HEK293 (cell line): ENCODE results near the gene MYO5B.

Experiments
- CTCF ChIA-PET: fragments of 350-600 bp; formaldehyde crosslinking; extraction: SDS; loops from one replicate; lab custom pipeline; 2021; ENCODE audit warnings: antibody characterized with exemption; lab: Yijun Ruan, JAX
- POLR2A ChIA-PET: fragments of 300-600 bp; formaldehyde crosslinking; extraction: SDS; loops from one replicate; lab custom pipeline; 2020; ENCODE audit warnings: antibody characterized with exemption, inconsistent platforms; lab: Yijun Ruan, JAX
- H3K27ac ChIP-seq: fragments of 200-500 bp; sonication (Bioruptor generic); 2 replicates; pipeline ENCODE4 v1.5.1; 2014; ENCODE audit warnings: low read depth, low read length, control low read depth, inconsistent platforms; ENCODE audit errors: extremely low read depth
- H3K36me3 ChIP-seq, 2 experiments: fragments of 200-500 bp in 1 of 2; sonication (Bioruptor generic) in 1 of 2; 1 replicate in 1 of 2; 2 replicates in 1 of 2; pipeline ENCODE4 v1.5.1; 2014 to 2017; ENCODE audit warnings: inconsistent platforms in 2 of 2, low read length in 2 of 2; ENCODE audit not compliant: control insufficient read depth in 2 of 2, insufficient read depth in 1 of 2
- H3K4me1 ChIP-seq: fragments of 200-500 bp; sonication (Bioruptor generic); 2 replicates; pipeline ENCODE4 v1.5.1; 2014; ENCODE audit warnings: mild to moderate bottlenecking, low read length, inconsistent platforms; ENCODE audit not compliant: control insufficient read depth, insufficient read depth
- H3K4me3 ChIP-seq: 2 replicates; pipeline ENCODE4 v1.5.1; 2011; ENCODE audit warnings: low read depth, mild to moderate bottlenecking, control low read depth, low read length, moderate library complexity
- H3K9me3 ChIP-seq: fragments of 200-500 bp; sonication (Bioruptor generic); 2 replicates; pipeline ENCODE4 v1.5.1; 2014; ENCODE audit warnings: low read depth, low read length, inconsistent platforms; ENCODE audit not compliant: control insufficient read depth, insufficient read depth
- BCL11A ChIP-seq: fragments of 450-650 bp; formaldehyde crosslinking; IDR thresholded peaks from 2 replicates; pipeline ENCODE4 v1.5.1; 2016; ENCODE audit warnings: low read depth, missing biosample characterization, missing genetic modification characterization
- EGR2 ChIP-seq: fragments of 450-650 bp; formaldehyde crosslinking; IDR thresholded peaks from 2 replicates; pipeline ENCODE4 v1.5.1; 2016; ENCODE audit warnings: low read depth, missing biosample characterization, missing genetic modification characterization
- MYNN ChIP-seq: fragments of 450-650 bp; formaldehyde crosslinking; IDR thresholded peaks from 2 replicates; pipeline ENCODE4 v1.5.1; 2016; ENCODE audit warnings: missing biosample characterization, missing genetic modification characterization, borderline replicate concordance
- SCRT2 ChIP-seq: fragments of 450-650 bp; formaldehyde crosslinking; IDR thresholded peaks from 2 replicates; pipeline ENCODE4 v1.5.1; 2016; ENCODE audit warnings: missing biosample characterization, missing genetic modification characterization
- TRIM28 ChIP-seq: IDR thresholded peaks from 2 replicates; pipeline ENCODE4 v1.6.1; 2011; ENCODE audit warnings: low read length, control low read depth, borderline replicate concordance
- ZFHX2 ChIP-seq: fragments of 450-650 bp; formaldehyde crosslinking; conservative IDR thresholded peaks from 2 replicates; pipeline ENCODE4 v1.5.1; 2016; ENCODE audit warnings: missing biosample characterization, missing genetic modification characterization
- ZFP37 ChIP-seq: fragments of 450-650 bp; formaldehyde crosslinking; IDR thresholded peaks from 2 replicates; pipeline ENCODE4 v1.5.1; 2016; ENCODE audit warnings: missing biosample characterization, missing genetic modification characterization
- ZFP69B ChIP-seq: fragments of 450-650 bp; formaldehyde crosslinking; IDR thresholded peaks from 2 replicates; pipeline ENCODE4 v1.5.1; 2016; ENCODE audit warnings: missing biosample characterization, missing genetic modification characterization
- ZNF133 ChIP-seq: fragments of 450-650 bp; formaldehyde crosslinking; IDR thresholded peaks from 2 replicates; pipeline ENCODE4 v1.5.1; 2016; ENCODE audit warnings: missing biosample characterization, missing genetic modification characterization
- ZNF175 ChIP-seq: fragments of 450-650 bp; formaldehyde crosslinking; IDR thresholded peaks from 2 replicates; pipeline ENCODE4 v1.5.1; 2016; ENCODE audit warnings: missing biosample characterization, missing genetic modification characterization
- ZNF202 ChIP-seq: fragments of 450-650 bp; formaldehyde crosslinking; IDR thresholded peaks from 2 replicates; pipeline ENCODE4 v1.5.1; 2016; ENCODE audit warnings: missing biosample characterization, missing genetic modification characterization, borderline replicate concordance
- ZNF239 ChIP-seq: fragments of 450-650 bp; formaldehyde crosslinking; IDR thresholded peaks from 2 replicates; pipeline ENCODE4 v1.5.1; 2016; ENCODE audit warnings: missing biosample characterization, missing genetic modification characterization
- ZNF350 ChIP-seq: fragments of 450-650 bp; formaldehyde crosslinking; IDR thresholded peaks from 2 replicates; pipeline ENCODE4 v1.5.0; 2017; ENCODE audit warnings: missing biosample characterization, mild to moderate bottlenecking, missing genetic modification characterization
- ZNF416 ChIP-seq: fragments of 450-650 bp; formaldehyde crosslinking; IDR thresholded peaks from 2 replicates; pipeline ENCODE4 v1.5.1; 2016; ENCODE audit warnings: missing biosample characterization, missing genetic modification characterization
- ZNF473 ChIP-seq: fragments of 450-650 bp; formaldehyde crosslinking; IDR thresholded peaks from 2 replicates; pipeline ENCODE4 v1.5.1; 2017; ENCODE audit warnings: missing biosample characterization, missing genetic modification characterization
- ZNF549 ChIP-seq: fragments of 450-650 bp; IDR thresholded peaks from 2 replicates; pipeline ENCODE4 v1.5.1; 2018; ENCODE audit warnings: missing biosample characterization, missing genetic modification characterization, mild to moderate bottlenecking, inconsistent platforms, moderate library complexity
- ZNF558 ChIP-seq: fragments of 450-650 bp; formaldehyde crosslinking; IDR thresholded peaks from 2 replicates; pipeline ENCODE4 v1.5.1; 2016; ENCODE audit warnings: missing biosample characterization, missing genetic modification characterization
- ZNF843 ChIP-seq: fragments of 450-650 bp; formaldehyde crosslinking; IDR thresholded peaks from 2 replicates; pipeline ENCODE4 v1.5.1; 2016; ENCODE audit warnings: missing biosample characterization, missing genetic modification characterization
- ZSCAN16 ChIP-seq: fragments of 450-650 bp; formaldehyde crosslinking; IDR thresholded peaks from 2 replicates; pipeline ENCODE4 v1.5.1; 2016; ENCODE audit warnings: missing biosample characterization, missing genetic modification characterization
- TF ChIP-seq, protein P1 (sequence below): fragments of 450-650 bp; formaldehyde crosslinking; IDR thresholded peaks from 2 replicates; pipeline ENCODE4 v1.5.1; 2016; ENCODE audit warnings: missing biosample characterization, missing genetic modification characterization, borderline replicate concordance
- TF ChIP-seq, protein P2 (sequence below): fragments of 450-650 bp; IDR thresholded peaks from 2 replicates; pipeline ENCODE4 v1.5.1; 2018; ENCODE audit warnings: missing biosample characterization, mild to moderate bottlenecking, missing genetic modification characterization
- TF ChIP-seq, protein P3 (sequence below): fragments of 450-650 bp; formaldehyde crosslinking; IDR thresholded peaks from 2 replicates; pipeline ENCODE4 v1.5.1; 2016; ENCODE audit warnings: missing biosample characterization, missing genetic modification characterization
- TF ChIP-seq, protein P4 (sequence below): fragments of 450-650 bp; formaldehyde crosslinking; IDR thresholded peaks from 2 replicates; pipeline ENCODE4 v1.5.1; 2016; ENCODE audit warnings: missing biosample characterization, missing genetic modification characterization

Gene MYO5B

DNA sequence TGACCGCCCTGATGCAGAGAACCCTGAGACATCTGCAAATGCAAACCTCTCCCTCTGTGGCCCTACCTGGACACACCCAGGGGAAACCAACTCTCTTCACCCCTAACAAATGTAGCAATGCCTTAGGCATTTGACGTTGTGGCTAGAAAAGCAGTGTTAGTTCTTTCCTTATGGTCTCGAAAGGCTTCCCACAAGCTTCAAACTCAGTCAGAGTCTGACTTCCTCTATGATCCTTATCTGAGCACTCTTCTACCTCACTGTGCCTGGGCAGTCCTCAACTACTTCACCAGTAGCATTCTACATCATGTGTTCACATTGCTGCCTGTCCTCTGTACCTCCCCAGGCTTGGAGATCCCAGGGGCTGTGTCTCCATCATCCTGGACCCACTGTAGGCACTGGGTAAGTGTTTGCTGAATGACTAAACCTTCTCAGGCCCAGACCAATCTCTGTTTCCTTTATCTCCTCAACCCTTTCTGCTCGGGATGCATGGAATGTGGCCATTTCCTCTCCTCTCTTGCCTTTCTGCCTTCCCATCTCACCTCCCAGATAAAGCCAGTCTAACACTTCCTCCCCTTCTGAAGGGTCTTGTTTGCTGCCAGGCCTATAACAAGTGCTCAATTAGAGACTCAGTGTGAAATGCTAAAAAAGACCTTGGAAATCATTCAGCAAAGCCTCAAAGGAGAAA is 289.9 kb downstream of the MYO5B start:
- TF ChIP-seq ZNF239 (tag by site-specific recombination) (no peak), ZNF175 (tag by site-specific recombination) (no peak), ZNF843 (tag by site-specific recombination) (no peak), BCL11A (no peak), EGR2 (tag by site-specific recombination) (no peak), ZSCAN16 (tag by site-specific recombination) (no peak)
- TF ChIP-seq, protein P1, sequence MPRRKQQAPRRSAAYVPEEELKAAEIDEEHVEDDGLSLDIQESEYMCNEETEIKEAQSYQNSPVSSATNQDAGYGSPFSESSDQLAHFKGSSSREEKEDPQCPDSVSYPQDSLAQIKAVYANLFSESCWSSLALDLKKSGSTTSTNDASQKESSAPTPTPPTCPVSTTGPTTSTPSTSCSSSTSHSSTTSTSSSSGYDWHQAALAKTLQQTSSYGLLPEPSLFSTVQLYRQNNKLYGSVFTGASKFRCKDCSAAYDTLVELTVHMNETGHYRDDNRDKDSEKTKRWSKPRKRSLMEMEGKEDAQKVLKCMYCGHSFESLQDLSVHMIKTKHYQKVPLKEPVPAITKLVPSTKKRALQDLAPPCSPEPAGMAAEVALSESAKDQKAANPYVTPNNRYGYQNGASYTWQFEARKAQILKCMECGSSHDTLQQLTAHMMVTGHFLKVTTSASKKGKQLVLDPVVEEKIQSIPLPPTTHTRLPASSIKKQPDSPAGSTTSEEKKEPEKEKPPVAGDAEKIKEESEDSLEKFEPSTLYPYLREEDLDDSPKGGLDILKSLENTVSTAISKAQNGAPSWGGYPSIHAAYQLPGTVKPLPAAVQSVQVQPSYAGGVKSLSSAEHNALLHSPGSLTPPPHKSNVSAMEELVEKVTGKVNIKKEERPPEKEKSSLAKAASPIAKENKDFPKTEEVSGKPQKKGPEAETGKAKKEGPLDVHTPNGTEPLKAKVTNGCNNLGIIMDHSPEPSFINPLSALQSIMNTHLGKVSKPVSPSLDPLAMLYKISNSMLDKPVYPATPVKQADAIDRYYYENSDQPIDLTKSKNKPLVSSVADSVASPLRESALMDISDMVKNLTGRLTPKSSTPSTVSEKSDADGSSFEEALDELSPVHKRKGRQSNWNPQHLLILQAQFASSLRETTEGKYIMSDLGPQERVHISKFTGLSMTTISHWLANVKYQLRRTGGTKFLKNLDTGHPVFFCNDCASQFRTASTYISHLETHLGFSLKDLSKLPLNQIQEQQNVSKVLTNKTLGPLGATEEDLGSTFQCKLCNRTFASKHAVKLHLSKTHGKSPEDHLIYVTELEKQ (tag by site-specific recombination): no peak
- TF ChIP-seq, all 188 proteins: peak for 0
- no peaks in the 10 kb centered on the region for H3K9me3 ChIP-seq
- no peak overlapping the region for H3K4me3 ChIP-seq
- ChIA-PET CTCF (no interaction called here), POLR2A (no interaction called here)
- no peak overlapping the region for H3K27ac ChIP-seq
- H3K36me3 ChIP-seq: no peaks in the 10 kb centered on the region
- no peaks in the 10 kb centered on the region for H3K4me1 ChIP-seq

DNA sequence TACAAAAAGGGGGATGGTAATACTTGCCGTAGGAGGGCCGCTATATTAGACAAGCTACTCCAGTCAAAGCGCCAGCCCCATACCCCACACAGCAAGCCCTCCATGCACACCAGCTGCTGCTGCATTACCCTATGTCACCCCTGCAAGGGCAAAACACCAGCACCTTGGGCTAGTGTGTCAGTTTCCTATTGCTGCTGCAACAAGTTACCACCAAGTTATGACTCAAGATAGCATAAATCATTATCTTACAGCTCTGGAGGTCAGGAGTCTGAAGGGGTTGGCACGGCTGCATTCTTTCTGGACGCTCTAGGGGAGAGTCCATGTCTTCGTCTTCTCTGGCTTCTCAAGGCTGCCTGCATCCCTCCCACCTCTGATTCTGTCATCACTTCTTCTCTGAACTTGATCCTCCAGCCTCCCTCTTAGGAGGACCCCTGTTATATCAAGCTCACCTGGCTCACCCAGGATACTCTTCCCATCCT is 293.0 kb downstream of the MYO5B start:
- CTCF ChIA-PET: interaction anchor here (0.9 to 1.2 kb wide), 2 partner anchors 11 to 50 kb away, joined by 3 to 4 read pairs; no protein-coding TSS in a partner anchor
- POLR2A ChIA-PET: no interaction called here

DNA sequence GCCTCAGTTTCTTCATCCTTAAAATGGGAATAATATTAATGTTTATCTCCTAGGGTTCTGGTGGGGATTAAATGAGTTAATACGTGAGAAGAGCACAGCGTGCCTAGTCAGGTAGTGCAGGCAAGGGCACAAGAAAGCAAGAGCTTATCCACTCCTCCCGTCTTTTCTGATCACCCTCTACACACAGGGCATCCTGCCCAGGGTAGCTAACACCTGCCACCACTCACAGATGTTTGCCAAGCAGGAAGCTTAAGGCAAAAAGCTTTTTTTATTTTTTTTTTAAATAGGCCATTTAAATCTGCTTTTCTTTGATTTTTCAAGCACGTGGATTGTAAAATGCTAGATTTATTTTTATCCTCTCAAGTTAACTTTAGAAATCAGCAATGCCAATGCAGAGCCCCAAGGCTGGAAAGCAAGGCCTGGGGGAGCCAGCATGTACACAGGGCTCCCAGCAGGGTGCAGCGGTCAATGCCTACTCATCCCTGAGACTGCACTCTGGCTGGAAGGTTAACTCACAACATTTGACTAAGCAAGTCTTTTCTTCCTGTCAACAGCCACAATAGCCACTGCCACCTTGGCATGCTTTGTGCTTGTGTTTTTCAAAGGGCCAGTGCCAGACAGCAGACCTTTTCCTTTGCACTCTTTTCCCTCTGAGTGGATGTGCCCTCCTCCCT is 295.2 kb downstream of the MYO5B start:
- Histone ChIP-seq H3K36me3 (no peaks in the 10 kb centered on the region), H3K9me3 (no peaks in the 10 kb centered on the region), H3K4me1 (no peaks in the 10 kb centered on the region), H3K4me3 (no peak overlapping the region), H3K27ac (no peak overlapping the region)
- CTCF ChIA-PET: interaction anchor here (0.8 to 1.1 kb wide), 4 partner anchors 11 to 458 kb away, joined by 3 to 4 read pairs (median 3); no protein-coding TSS in a partner anchor
- POLR2A ChIA-PET: no interaction called here
- TF ChIP-seq TRIM28 (no peak), ZNF473 (tag by site-specific recombination) (no peak), ZNF549 (tag by site-specific recombination) (no peak), ZFP69B (tag by site-specific recombination) (no peak), ZFP37 (tag by site-specific recombination) (no peak), ZNF416 (tag by site-specific recombination) (no peak), ZNF558 (tag by site-specific recombination) (no peak), MYNN (tag by site-specific recombination) (no peak), ZNF133 (tag by site-specific recombination) (no peak), ZFHX2 (tag by site-specific recombination) (no peak), ZNF350 (tag by site-specific recombination) (no peak)
- TF ChIP-seq, protein P2, sequence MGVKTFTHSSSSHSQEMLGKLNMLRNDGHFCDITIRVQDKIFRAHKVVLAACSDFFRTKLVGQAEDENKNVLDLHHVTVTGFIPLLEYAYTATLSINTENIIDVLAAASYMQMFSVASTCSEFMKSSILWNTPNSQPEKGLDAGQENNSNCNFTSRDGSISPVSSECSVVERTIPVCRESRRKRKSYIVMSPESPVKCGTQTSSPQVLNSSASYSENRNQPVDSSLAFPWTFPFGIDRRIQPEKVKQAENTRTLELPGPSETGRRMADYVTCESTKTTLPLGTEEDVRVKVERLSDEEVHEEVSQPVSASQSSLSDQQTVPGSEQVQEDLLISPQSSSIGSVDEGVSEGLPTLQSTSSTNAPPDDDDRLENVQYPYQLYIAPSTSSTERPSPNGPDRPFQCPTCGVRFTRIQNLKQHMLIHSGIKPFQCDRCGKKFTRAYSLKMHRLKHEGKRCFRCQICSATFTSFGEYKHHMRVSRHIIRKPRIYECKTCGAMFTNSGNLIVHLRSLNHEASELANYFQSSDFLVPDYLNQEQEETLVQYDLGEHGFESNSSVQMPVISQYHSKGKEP: no peak
- TF ChIP-seq, protein P3, sequence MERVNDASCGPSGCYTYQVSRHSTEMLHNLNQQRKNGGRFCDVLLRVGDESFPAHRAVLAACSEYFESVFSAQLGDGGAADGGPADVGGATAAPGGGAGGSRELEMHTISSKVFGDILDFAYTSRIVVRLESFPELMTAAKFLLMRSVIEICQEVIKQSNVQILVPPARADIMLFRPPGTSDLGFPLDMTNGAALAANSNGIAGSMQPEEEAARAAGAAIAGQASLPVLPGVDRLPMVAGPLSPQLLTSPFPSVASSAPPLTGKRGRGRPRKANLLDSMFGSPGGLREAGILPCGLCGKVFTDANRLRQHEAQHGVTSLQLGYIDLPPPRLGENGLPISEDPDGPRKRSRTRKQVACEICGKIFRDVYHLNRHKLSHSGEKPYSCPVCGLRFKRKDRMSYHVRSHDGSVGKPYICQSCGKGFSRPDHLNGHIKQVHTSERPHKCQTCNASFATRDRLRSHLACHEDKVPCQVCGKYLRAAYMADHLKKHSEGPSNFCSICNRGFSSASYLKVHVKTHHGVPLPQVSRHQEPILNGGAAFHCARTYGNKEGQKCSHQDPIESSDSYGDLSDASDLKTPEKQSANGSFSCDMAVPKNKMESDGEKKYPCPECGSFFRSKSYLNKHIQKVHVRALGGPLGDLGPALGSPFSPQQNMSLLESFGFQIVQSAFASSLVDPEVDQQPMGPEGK (tag by site-specific recombination): no peak
- TF ChIP-seq, protein P4, sequence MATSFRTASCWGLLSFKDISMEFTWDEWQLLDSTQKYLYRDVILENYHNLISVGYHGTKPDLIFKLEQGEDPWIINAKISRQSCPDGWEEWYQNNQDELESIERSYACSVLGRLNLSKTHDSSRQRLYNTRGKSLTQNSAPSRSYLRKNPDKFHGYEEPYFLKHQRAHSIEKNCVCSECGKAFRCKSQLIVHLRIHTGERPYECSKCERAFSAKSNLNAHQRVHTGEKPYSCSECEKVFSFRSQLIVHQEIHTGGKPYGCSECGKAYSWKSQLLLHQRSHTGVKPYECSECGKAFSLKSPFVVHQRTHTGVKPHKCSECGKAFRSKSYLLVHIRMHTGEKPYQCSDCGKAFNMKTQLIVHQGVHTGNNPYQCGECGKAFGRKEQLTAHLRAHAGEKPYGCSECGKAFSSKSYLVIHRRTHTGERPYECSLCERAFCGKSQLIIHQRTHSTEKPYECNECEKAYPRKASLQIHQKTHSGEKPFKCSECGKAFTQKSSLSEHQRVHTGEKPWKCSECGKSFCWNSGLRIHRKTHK (tag by site-specific recombination): no peak

More for the DNA sequence above, 293.0 kb downstream of the MYO5B start:
- H3K4me3 ChIP-seq: no peak overlapping the region
- H3K4me1 ChIP-seq: no peaks in the 10 kb centered on the region
- H3K9me3 ChIP-seq: no peaks in the 10 kb centered on the region
- no peaks in the 10 kb centered on the region for H3K36me3 ChIP-seq
- H3K27ac ChIP-seq: no peak overlapping the region
- TF ChIP-seq ZNF202 (tag by site-specific recombination) (no peak), SCRT2 (tag by site-specific recombination) (0 out of 2 replicates have a peak, but pooled peaks have one; percentile 52)
